AG09319 (cell line): ENCODE data around the gene RING1.
A peak's percentile ranks its signal among the peaks of the same experiment; 100 is the strongest.

ENCODE experiments used
- DNase-seq: peaks from one replicate; pipeline ENCODE4 v3.0.0-alpha.2; 2010; ENCODE audit warnings: low read depth; ENCODE audit errors: extremely low read depth
- CTCF ChIP-seq: IDR thresholded peaks from 2 replicates; pipeline ENCODE4 v1.5.1; 2011; ENCODE audit warnings: low read depth, mild to moderate bottlenecking, inconsistent platforms, low read length, moderate library complexity

Gene RING1

GRCh38 chr6:33248643-33248931, 40.3 kb downstream of the RING1 start:
- no peak for TF ChIP-seq CTCF
- no peak for DNase-seq

DNA sequence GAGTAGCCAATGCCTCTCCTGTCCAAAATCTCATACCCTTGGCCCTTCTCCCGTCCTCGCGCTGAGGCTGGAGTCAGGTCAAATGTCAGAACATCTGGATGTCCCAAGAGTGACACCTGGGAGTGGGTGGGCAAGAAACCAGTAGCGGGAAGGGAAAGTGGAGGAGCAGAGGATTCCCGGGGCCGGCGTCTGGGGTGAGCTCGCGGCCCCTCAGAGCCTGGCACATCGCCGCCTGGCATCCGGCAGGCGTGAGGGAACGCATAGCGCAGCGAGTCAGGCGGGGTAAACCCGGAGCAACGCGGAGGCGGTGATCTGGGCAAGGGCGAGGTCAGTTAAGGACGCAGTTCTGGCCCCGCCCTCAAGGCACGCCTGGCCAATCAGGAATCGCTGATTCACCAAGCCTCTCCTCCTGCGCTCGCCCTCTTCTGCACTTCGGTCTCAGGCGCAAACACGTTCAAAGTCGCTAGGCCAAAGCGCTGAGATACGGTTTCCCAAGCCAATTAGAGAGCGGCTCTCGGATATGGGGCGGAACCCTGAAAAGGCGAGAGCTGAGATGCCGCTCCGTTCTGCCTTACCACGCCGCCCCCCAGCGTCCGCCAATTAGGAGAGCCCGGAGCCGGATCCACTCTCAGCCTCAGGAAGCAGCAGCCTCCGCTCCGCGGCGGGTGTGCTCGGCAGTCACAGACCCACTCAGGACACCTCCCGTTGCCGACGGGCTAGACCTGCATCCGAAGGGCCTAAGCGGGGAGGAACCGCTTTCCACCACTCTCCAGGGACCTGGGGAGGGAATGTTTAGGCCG, 40.8 kb downstream of the RING1 start:
- peak; percentile 13 for TF ChIP-seq CTCF
- DNase-seq: peak; percentile 98

- DNase-seq: peak; percentile 39
- no peak for TF ChIP-seq CTCF
Observed at GRCh38 chr6:33249732-33250630, 41.7 kb downstream of the RING1 start.

GRCh38 chr6:33250731-33251130, 42.4 kb downstream of the RING1 start:
- no peak for TF ChIP-seq CTCF
- no peak for DNase-seq

DNA sequence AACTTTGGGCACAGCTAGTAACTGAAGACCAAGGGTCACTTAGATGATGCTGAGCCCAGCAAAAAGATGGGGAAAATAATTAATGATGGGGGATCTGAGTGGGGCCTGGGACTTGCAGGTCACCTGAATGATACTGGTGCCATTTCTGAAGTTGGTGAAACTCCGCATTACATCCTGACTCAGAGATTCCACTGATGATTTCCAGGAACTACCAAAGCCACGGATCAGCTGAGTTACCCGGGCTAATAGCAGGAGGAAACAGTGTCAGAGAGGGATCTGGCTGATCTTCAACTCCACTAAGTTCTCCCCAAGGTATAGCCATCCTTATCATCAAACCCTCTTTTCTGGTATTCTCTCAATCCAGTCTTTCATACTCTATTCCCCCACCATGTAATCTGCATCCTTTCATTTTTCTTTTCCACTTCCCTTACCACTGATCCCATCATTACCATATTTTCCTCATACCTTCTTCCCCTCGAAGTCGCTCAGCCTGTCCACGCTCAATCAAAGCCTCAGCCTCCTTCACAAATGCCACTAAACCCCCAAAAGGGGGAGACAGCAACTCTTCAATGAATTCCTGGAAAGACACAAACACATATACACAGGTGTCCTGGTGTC, 43.2 kb downstream of the RING1 start:
- no peak for DNase-seq
- TF ChIP-seq CTCF: no peak

DNA sequence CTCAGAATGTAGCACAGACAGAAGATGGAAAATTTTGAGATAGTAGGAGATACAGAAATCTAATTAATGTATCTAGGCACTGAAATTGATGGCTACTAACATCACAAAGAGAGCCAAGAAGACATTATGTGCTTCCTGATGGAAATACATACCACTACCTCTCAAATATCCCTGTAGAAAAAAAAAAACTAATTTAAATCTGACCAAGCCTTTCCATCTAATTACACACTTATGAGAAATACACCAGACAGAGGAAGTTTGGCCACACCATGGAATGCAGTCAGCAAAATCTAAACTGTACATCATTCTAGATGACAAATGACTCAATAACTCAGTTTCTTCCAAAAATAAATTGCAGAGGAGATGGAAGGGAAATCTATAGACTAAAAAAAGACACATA, 44.5 kb downstream of the RING1 start:
- no peak for TF ChIP-seq CTCF
- DNase-seq: no peak

DNA sequence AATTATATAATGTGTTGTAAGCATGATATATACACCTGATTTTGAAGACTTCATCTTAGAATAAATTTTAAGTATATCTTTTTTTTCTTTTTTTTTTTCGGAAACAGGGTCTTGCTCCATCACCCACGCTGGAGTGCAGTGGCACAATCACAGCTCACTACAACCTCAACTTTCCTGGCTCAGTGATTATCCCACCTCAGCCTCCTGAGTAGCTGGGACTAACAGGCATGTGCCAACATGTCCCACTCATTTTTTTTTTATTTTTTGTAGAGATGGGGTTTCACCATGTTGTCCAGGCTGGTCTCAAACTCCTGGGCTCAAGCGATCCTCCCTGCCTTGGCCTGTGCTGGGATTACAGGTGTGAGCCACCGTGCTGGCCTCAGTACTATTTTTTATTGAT, 46.3 kb downstream of the RING1 start:
- TF ChIP-seq CTCF: no peak
- no peak for DNase-seq
